HG03064 (cell line): ENCODE results near the gene MAP3K14.

Experiments
- ATAC-seq: cut with Tn5 transposase; IDR thresholded peaks from one replicate; pipeline ENCODE4 v1.9.1; 2021; ENCODE audit warnings: low read depth; ENCODE audit not compliant: unreplicated experiment

The MAP3K14 gene

GRCh38 chr17:45317111-45317928 is 500 bp upstream of the MAP3K14 start:
- ATAC-seq, result peak; percentile 64

DNA sequence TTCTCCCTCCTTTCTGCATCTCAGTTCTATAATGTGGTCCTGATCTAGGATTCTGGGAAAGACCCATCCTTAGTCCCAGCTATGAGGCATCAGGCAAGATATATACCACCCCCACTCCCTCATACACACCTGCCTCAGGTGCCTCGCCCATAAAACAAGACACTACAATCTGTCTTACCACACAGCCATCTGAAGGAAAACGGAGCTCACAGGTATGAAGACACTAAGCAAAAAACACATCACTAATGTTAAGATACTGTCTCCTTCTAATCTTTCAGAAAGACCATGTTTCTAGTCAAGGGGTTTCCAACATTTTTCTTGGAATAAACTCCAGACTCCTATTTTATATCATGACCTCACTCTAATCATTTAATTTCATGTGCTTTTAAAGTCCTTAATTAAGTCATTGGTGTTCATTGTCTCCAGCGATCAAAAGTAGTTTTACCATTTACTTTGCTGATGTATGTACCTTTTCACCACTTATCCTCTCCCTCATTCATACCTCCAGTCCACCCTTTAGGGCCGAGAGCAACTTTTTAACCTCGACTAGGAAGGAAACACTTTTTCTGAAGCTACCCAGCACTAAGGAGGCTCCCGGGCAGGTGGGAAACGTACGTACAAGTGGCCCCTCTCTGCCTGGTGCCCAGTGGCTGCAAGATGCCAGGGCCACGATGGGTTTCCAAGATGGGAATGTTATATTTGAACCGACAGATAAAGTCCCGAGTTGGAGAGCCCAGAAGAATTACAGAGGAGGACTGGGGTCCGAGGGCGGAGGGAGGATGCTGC is 979 bp downstream of the MAP3K14 start:
- no peak for ATAC-seq

GRCh38 chr17:45314741-45315647 is 1.8 kb downstream of the MAP3K14 start:
- ATAC-seq, result no peak

- no peak for ATAC-seq
Observed at GRCh38 chr17:45313996-45314740, 2.7 kb downstream of the MAP3K14 start.

DNA sequence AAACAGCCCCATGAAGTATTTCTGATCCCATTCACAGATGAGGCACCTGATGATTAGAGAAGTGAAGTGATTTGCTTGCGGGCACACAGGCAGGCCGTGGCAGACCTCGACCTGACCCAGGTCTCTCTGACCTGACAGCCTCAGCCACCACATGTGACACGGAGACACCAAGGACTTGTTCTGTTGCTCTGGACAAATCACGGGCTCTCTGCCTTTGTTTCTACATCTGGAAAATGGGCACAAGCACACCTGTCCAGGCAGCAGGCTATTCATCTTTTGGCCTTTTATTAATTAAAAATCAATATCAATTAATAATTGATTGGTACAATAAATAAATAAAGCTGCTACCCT is 3.4 kb downstream of the MAP3K14 start:
- no peak for ATAC-seq

DNA sequence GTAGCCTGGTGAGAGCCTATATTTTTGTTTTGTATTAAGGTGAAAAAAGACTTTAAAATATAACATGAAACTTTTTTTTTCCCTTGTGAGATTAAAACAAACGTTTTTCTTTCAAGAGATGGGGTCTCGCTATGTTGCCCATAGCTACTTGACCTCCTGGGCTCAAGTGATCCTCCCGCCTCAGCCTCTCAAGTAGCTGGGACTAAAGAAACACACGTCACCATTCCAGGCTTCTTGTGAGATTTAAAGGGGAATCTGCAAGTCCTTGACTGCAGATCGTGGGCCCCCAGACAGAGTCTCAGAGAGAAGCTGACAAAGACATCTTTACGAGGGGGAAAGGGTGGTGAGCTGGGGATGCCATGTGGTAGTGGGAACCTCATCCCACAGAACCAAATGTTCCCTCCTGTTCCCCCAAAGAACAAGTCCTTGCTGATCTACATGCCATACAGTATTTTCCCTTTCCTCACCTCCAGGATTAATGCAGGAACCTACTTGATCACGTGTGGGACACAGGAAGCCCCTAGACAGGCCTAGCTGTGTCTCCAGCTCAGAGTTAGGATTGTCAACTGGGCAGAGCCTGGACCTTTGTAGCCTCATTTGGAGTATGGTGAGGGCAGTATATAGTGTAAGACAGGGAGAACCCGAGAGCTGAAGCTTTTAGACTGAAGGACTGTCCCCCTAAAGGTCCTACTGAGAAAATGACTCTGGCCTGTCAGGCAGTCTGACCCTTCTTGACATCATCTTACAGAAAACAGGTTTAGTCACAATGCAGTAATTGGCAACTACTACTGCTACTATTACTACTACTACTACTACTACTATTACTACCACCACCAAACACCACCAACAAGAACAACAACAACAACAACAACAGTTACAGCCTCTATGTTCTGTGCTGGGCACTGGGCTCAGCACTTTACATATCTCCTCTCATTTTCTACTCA is 4.1 kb downstream of the MAP3K14 start:
- no peak for ATAC-seq

DNA sequence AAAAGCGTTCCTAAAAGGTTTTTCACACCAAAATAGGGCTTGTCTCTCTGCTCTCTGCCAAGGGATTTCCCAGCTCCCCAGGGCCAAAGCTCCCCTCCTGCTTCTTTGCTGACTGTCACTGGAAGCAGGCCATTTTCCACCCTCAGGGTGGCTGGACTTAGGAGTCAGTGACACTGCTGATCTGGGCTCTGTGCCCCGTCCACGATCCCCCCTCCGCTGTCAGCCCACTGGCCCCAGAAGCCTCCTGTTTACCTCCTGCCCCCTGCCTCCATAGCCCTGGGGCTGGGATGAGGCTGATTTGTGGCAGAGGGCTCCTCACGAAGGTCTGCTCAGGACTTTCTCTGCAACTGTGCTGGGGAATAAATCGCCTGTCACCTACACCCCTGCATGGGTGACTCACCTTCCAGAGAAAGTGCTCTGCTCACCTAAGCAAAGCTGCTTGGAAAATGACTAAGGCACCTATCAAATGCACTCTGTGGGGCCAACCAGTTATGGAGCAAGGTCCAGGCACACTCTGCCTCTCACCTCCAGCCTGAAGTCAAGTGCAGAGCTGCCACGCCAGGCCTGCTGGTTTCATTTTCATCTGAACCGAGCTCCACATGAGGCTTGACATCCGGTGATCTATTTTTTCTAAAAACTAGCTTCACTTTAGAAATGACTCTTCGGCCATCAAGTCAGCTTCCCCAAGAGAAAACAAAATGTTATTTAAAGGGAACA is 4.9 kb downstream of the MAP3K14 start:
- ATAC-seq, result no peak

DNA sequence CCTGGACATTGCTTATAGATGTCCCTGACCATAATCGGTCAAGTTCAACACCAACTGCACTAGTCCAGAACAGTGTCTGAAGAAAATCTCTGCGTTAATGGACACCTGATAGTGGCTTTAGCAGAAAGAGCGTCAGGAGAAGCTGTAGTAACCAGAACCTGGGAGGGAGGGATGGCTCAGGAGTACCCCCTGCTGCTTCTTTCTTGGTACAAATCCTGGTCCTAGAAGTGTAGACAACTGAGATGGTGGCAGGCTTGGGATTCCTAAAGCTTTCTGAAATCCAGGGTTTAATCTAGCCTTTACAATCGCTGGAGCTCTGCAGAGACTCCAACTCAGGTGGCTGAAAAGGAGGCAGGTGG is 5.4 kb downstream of the MAP3K14 start:
- ATAC-seq, result no peak

DNA sequence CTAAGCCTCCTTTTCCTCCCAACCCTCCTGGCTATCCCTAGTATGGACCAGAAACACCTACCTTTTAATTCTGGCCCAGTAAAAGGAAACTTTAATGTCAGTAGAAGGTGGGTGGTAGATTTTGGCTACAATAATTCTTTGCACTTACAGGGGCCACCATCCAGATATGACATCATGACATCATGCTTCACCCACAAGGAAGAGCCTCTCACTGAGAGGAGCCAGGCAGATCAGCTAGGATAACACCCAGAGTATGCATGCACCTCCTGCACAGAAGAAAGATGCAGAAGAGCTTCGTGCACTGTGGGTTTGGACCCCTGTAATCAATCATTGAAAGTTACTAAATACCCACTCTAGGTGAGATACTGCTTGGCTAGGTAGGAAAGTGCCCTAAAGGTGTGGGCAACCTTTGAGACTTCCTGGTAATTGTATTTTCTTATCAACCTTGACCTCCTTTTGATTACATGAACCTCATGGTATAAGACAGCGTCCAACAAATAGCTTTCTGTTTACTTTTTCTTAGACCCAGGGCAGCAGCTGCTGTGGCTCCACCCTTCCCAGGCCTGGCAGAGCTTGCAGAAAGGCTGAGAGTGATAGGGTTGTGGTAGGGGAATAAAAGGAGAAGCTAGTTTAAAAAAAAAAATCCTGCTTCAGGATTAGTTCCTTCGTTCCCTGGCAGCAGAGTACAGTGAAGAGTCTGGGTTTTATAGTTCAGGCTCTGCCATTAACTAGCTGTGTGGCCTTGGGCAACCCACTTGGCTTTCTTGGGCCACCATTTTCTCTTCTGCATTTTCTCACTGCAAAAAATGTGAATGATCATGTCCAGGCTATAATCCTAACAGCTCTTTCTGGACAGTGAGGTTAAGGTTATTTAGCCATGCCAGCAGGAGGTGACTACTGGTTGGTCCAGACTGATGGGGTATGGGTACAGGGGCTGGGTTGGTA is 6.2 kb downstream of the MAP3K14 start:
- ATAC-seq, result no peak

DNA sequence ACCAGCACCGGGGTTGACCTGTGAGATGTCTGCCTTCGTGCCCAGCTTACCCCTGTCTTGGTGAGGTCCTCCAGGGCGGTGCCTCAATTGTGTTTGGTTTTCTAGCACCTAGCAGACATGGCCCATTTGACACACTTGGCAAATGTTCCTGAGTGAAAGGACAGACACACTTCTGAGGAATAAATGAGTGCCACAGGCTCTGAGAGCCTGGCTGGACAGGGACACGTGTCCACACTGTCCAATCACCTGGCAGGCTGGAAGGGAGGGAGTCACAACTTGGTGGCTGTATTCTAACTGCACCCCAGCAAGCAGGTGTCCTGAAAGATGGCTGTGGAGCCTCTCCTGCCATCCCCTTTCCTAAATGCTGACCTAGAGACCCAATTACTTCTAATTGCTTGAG is 7.4 kb downstream of the MAP3K14 start:
- no peak for ATAC-seq

DNA sequence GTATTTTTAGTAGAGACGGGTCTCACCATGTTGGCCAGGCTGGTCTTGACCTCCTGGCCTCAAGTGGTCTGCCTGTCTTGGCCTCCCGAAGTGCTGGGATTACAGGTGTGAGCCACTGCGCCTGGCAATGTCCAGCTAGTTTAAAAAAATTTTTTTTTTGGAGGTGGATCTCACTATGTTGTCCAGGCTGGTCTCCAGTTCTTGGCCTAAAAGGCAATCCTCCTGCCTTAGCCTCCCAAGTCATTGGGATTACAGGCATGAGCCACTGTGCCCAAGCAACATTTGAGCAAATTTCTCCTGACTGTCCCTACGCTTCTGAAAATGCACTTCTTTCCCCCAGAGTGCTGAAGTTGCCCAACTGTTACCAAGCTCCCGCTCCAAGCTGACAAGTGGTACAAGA is 8.0 kb downstream of the MAP3K14 start:
- no peak for ATAC-seq

GRCh38 chr17:45308016-45308365 is 8.8 kb downstream of the MAP3K14 start:
- no peak for ATAC-seq

DNA sequence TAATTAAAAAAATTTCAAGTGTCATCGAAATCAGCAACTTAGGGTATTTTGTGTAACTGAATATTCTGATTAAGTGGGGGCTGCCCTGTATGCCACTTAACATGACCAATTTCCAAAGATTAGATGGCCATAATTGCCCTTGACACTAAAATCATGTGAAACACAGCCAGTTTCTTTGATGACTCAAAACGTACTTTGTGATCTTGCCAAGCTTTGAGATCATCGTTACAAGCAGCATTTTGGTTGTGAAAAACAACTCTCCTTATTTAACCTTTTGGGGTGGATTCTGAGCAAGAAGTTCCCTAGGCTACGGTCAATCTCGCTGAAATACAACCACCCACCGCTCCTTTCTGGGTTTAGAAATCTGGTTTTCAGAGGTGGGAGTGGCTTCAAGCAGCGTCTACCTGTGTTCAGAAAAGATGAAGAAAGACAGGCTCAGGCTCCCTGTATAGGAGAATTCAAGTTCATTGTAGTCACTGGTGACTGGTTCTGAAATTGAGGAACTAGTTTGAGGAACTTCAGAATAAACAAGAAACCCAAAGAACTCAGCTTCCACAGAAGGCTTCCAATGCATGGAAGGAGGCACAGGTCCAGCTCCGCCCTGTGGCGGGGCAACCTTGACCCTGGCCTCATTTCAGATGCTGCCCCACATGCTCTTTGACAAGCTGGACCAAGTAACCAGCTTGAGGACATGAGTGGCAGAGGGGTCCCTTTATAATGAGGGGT is 9.4 kb downstream of the MAP3K14 start:
- no peak for ATAC-seq

GRCh38 chr17:45306623-45307022 is 10.2 kb downstream of the MAP3K14 start:
- no peak for ATAC-seq

GRCh38 chr17:45306094-45306493 is 10.7 kb downstream of the MAP3K14 start:
- ATAC-seq, result no peak

DNA sequence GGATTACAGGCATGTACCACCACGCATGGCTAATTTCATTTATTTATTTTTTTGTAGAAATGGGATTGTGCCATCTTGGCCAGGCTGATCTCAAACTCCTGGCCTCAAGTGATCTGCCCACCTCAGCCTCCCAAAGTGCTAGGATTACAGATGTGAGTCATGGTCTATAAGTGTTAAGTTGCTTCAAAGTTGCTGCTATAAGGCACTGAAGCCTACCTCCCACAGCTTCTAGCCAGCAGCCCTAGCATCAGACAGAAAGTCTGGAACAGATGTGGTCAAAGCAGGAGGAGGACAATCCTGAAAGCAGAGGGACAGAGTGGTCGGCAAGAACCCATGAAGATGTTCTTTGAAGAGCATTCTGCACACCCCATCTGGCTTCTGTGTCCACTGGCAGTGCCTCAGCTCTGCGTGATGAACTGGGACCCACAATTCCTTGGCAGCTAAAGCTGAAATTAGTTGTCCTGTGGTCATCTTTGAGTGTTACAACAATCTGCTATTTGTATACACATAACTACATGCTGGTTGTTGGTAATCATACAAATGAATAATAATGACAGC is 11.2 kb downstream of the MAP3K14 start:
- no peak for ATAC-seq
